C4-2B (cell line): ENCODE data around the gene ZNF496.

Source experiments
- H3K27ac ChIP-seq: fragments of 450-650 bp; 2 replicates; pipeline ENCODE4 v1.5.1; 2017
- CTCF ChIP-seq: fragments of 450-650 bp; conservative IDR thresholded peaks from 2 replicates; pipeline ENCODE4 v1.5.1; 2017; ENCODE audit warnings: mild to moderate bottlenecking
- ZFX ChIP-seq: fragments of 450-650 bp; IDR thresholded peaks from 2 replicates; pipeline ENCODE4 v1.6.1; 2017

The ZNF496 gene

GRCh38 chr1:247352175-247352574, 20.5 kb upstream of the ZNF496 start:
- no peak overlapping the region for H3K27ac ChIP-seq
- TF ChIP-seq ZFX (no peak), CTCF (no peak)

- TF ChIP-seq CTCF (no peak), ZFX (no peak)
- H3K27ac ChIP-seq, result no peak overlapping the region
Measured at GRCh38 chr1:247350587-247350986, 18.9 kb upstream of the ZNF496 start.

- H3K27ac ChIP-seq, result no peak overlapping the region
- TF ChIP-seq ZFX (no peak), CTCF (no peak)
Measured at GRCh38 chr1:247347477-247348222, 16.0 kb upstream of the ZNF496 start.

GRCh38 chr1:247345881-247346280, 14.2 kb upstream of the ZNF496 start:
- H3K27ac ChIP-seq, result no peak overlapping the region
- TF ChIP-seq CTCF, result no peak
- TF ChIP-seq ZFX, result no peak

GRCh38 chr1:247343801-247344200, 12.1 kb upstream of the ZNF496 start:
- H3K27ac ChIP-seq, result no peak overlapping the region
- TF ChIP-seq CTCF (no peak), ZFX (no peak)

- no peak overlapping the region for H3K27ac ChIP-seq
- TF ChIP-seq CTCF, result no peak
- TF ChIP-seq ZFX, result no peak
Measured at GRCh38 chr1:247338723-247339275, 7.1 kb upstream of the ZNF496 start.

GRCh38 chr1:247337961-247338360, 6.3 kb upstream of the ZNF496 start:
- no peak for TF ChIP-seq CTCF
- no peak for TF ChIP-seq ZFX
- H3K27ac ChIP-seq, result no peak overlapping the region
